Measurements from ENCODE around the gene TIAM1.

Gene TIAM1

DNA sequence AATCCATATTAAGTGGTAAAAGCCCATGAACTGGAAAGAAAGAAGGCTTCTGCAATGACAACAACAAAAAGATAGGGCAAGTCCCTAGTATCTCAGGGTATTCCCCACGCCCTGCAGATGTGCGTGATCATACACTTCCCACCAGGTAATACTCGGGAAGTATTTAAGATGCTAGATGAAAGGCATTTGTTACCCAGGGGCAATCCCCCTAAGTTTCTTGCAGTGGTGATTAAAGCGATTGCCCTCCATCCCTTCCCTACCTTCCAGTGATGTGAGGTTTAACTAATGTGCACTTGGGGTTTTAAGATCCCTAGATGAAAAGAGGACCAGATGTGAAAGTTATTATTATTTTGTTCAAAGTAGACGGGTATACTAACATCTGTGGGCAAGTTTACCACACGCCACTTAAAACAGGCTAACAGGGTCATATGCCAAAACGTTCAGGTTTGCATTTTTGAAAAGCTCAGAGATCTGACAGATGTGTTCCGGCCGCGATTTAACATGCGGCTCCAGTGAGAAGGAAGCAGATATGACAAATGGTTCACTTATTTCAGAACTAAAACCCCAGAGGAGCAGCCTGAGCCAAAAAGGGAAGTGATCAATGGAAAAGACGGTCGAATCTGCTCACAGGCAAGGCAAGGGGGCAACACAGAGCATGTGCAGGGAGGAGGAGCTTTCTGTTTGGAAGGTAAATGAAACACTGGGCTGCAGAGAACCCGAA lies 17.4 kb downstream of the TIAM1 start:
- DNase-seq: peak; percentile 15

DNA sequence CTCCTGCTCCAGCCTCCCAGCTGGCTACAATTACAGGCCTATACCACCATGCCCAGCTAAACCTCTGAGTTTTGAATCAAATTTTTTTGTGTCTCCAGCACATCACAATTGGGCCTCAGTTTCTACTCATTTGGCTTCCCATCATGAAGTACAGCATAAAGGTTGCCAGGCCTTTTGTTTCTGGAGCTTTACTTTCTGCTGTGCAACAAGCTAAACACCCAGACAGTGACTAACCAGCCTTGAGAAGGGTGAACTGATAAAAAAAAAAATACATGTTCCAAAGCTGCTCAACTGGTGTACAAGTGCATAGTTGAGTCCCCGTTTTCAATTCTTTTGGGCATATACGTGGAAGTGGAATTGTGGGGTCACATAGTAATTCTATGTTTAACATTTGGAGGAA lies 25.1 kb downstream of the TIAM1 start:
- no peak for DNase-seq

DNA sequence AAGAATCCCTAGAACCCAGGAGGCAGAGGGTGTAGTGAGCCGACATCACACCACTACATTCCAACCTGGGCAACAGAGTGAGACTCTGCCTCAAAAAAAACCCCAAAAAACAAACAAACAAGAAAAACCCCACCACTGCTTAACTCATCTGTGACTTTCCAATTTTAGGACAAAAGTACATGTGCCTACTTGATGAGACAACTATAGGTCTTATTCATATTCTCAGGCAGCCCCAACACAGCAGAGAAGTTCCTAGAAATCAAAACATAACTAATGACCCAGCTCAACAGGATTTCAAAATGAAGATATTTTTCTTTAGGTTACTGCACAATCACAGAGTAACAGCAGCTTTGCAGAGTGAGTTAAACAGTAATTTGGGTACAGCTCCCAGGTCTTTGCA lies 26.4 kb downstream of the TIAM1 start:
- no peak for DNase-seq

DNA sequence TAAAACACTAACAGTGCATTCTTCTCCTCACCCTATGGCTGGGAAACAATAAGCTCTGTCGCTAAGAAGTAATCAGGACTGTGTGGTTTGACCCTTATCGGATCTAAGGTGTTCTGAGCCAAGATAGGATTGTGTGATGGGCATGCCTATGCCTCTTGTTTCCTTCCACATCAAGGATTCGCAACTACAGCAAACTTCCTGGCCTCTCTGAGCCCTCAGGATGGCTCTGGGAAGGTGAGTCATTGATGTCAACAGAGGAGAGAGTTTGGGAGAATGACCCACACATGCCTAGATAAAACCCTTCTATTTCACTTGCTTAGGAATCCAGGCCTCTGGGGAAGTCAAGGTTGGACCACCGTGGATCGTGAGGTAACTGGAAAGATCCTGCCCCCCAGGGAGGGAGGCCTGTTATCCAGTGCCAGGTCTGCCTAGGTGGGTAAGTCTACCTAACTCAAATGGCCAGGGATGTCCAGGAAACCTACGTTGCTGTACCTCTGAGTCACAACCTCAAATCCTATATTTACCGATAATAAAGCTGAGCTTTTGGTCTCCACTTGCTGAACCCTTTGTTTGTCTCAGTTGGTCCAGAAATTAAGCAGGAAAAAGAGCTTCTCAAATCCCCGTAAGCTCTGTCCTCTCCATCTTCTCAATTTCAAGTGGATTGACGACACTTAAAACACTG lies 27.4 kb downstream of the TIAM1 start:
- no peak for DNase-seq

- DNase-seq: no peak
These were observed 28.0 kb downstream of the TIAM1 start for GRCh38 chr21:31316072-31316471.

DNA sequence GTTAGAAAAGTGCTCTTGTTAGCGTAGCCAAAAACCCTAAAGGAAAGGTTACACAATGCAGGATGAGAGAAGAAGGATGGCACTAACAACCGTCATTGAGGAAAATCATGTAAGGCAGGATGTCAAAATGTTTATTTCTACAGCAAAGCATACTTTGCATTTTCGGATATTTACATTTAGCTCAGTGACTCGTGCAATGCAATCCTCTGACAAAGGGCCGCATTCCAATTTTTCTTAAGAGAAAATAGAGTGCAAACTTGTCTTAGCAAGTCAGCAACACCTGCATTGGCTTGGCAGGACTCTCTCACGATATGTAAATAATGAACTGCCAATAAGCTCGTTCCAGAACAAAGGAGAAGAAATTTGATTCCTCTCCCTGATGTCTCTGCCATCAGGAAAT lies 33.3 kb downstream of the TIAM1 start:
- DNase-seq: no peak

GRCh38 chr21:31308584-31308983 lies 35.5 kb downstream of the TIAM1 start:
- no peak for DNase-seq

DNA sequence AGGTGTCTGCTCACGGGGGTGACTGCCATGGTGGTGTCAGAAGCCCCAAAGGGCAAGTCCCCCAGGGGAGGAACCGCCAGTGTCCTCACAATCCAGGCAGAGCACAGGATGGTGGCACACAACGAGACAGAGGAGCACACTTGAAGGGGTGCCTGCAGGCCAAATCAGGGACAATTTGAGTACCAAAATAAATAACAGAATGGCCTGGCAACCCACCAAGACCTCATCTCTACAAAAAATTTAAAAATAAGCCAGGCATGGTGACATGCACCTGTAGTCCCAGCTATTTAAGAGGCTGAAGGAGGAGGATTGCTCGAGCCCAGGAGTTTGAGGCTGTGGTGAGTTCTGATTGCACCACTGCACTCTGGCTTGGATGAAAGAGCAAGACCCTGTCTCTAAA lies 38.2 kb downstream of the TIAM1 start:
- no peak for DNase-seq

DNA sequence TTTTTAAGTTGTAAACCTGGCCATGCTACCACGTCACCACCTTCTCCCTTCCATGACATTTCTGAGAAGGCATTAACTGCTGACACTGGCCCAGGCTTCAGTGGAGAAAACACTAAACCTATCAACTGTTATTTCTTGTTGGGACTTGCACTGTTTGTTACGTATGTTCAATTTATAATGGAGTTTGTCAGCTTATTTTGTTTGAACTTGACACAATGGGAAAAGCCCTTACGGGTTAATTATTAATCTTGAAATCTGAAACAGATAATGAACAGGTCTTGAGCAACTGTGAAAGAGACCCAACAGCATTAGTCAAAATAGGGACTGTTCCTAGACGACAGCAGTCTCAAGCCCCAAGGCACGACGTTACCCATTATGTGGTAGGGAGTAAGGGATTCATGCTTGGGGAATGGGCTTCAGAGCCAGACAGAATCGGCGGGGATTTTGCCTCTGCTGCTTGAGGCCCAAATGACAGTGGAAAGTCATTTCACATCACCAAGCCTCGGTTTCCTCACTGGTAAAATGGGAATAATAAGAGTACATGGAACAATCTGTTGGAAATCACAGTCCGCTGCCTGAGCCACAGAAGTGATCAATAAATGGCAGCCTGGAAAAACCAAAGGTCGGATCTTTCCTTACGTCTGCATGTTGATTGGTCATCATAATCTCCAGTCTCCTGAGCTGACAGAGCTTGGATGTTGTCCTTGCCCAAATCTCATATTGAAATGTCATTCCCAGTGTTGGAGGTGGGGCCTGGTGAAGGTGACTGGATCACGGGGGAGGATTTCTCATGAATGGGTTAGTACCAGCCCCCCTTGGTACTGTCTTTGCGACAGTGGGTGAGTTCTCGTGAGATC lies 44.5 kb downstream of the TIAM1 start:
- no peak for DNase-seq

GRCh38 chr21:31298618-31299269 lies 45.3 kb downstream of the TIAM1 start:
- DNase-seq: no peak

DNA sequence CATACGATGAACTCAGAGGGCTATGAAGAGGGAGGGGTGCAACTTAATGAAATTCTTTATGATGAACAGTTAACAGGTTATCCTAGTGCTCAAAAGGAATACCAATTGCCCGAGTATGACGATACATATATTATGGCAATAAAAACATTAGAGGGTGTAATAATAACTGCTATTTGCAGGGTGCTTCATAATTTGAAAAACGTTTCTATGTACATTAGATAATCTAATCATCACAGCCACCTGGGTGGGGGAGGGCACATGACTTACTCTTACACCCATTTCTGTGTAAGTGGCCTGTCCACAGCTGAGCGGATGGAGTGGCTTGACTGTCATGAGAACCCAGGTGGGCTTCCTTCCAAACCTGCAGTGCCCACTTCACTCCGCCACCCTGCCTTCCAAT lies 46.3 kb downstream of the TIAM1 start:
- DNase-seq: no peak

GRCh38 chr21:31295676-31296075 lies 48.4 kb downstream of the TIAM1 start:
- DNase-seq: no peak

- DNase-seq: no peak
These were observed 49.4 kb downstream of the TIAM1 start for GRCh38 chr21:31294691-31295090.

GRCh38 chr21:31293986-31294385 lies 50.1 kb downstream of the TIAM1 start:
- DNase-seq: no peak

DNA sequence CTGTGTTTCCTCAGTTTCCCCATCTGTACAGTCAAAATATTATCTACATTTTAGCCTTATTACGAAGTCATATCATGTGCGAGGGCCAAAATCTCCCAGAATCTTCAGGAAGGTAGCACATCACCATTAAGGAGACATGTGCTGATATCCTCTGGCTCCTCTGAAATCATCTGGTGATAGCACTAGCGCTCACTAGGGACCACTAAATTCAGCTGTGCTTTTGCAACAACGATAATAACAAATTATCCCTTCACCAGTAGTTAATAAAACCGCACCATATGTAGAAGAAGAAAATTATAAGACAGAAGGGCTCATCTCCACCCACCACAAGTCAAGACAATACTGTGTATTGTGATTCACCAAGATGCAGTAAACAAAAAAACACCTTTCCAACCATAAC lies 53.3 kb downstream of the TIAM1 start:
- DNase-seq: no peak

- DNase-seq: no peak
These were observed 54.4 kb downstream of the TIAM1 start for GRCh38 chr21:31289702-31290101.

GRCh38 chr21:31288191-31288590 lies 55.9 kb downstream of the TIAM1 start:
- no peak for DNase-seq

GRCh38 chr21:31287201-31287600 lies 56.9 kb downstream of the TIAM1 start:
- no peak for DNase-seq

DNA sequence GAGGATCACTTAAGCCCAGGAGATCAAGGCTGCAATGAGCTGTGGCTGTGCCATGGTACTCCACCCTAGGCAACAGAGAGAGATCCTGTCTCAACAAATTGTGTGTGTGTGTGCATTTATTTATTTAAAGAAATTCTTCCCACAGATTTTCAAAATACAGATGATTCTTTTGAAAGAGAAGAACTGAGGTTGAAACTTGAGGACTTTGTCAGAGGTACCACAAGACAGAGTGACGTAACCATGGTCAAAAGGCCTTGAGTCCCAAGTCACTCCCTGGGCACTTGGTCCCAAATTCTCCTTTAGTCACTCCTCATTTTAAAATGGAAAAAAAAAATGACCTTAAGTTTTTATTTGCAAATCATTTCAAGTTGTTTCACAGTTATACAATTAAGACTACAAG lies 57.4 kb downstream of the TIAM1 start:
- DNase-seq: no peak

DNA sequence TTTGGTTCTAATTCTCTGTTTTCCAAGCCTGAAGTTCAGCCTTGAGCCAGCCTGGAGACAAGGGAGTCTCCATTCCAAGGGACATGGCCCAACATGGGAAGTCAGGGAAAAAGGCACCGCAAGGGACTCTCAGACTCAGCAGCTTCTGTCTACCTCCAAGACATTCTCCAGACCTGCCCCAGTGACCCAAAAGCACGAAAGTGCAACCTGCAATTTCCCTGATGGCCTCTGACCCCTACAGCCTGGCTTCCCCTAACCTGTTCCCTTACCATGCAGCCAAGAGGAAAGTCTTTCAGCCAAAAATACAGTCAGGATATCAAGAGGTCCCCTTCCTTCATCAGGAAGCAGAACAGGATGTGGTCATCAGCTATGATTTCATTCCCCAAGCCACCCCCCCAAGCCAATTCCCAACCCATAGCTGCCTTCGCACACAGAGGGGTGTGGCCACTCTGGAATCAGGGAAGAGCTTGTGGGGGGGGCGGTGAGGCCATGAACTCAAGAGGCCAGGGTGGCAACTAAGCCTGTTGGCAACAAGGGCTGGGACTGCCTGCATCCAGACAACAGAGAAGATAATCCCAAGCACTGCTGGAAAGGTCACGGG lies 59.2 kb downstream of the TIAM1 start:
- no peak for DNase-seq

DNA sequence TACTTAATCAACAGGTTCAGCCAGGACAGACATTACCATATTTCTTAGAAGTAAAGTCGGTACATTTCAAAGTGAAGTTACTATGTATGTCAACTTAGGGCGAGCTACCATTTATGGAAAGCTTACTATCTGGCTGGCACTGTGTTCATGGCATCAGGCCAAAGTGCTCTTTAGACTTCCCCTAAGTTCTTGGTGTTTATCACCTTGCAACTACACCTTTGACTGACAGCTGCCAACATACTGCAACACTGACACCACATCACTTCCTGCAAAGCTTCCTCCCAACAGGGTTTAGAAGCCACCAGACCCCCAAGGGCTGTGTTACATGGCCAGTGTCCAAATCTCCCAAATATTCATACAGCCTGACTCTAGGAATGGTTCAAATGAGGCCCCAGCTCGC lies 61.0 kb downstream of the TIAM1 start:
- no peak for DNase-seq

DNA sequence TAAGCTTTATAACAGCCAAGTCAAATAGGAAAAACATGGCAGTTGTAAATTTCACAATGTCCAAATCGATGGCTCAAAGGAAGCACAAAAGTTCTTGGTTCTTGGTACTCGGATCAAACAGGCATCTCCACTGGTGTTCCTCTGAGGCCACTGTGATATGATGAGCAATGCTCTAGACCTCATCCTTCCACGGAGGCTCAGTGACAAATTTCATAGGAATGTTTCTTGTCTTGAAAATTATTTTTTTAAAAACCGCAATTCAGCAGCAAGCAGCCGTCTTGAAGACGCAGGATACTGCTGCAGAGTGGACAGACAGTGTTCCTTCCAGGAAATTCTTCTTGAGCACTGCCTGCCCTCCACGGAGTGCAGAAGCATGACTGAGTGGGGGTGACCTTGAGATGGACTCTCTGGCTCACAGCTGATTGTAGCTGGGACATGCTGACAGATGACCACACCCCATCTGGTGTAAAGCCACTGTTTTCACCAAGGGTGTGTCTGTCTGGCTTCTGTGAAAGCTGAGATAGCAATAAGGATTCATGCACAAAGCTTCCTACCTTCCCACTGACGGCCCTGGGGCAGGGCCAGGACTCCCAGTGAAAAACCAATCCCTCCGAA lies 61.9 kb downstream of the TIAM1 start:
- DNase-seq: no peak

DNA sequence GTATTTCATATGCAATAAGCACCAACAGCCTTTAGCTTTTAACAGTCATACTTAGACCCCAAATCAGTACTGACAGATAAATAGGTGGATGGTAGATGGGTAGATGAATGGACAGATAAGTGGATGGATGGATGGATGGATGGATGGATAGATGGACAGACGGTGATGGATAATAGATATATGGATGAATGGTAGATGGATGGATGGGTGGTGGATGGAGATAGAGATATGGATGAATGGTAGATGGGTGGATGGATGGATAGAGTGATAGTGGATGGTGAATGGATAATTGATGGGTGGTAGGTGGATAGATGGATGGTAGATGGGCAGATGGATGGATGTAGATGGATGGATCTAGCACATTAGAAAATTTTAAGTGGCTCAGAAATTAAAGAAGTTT lies 62.5 kb downstream of the TIAM1 start:
- no peak for DNase-seq

All from SIG-M5 (cell line).